ENCODE data around the gene MGAT3.

- TF ChIP-seq, protein P1, sequence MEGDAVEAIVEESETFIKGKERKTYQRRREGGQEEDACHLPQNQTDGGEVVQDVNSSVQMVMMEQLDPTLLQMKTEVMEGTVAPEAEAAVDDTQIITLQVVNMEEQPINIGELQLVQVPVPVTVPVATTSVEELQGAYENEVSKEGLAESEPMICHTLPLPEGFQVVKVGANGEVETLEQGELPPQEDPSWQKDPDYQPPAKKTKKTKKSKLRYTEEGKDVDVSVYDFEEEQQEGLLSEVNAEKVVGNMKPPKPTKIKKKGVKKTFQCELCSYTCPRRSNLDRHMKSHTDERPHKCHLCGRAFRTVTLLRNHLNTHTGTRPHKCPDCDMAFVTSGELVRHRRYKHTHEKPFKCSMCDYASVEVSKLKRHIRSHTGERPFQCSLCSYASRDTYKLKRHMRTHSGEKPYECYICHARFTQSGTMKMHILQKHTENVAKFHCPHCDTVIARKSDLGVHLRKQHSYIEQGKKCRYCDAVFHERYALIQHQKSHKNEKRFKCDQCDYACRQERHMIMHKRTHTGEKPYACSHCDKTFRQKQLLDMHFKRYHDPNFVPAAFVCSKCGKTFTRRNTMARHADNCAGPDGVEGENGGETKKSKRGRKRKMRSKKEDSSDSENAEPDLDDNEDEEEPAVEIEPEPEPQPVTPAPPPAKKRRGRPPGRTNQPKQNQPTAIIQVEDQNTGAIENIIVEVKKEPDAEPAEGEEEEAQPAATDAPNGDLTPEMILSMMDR (IDR thresholded peaks at IDR 0.05), result no peak
- TF ChIP-seq POLR2A (IDR thresholded peaks at IDR 0.05), result no peak
Observed at GRCh38 chr22:39528080-39528661, 71.4 kb downstream of the MGAT3 start.
